ENCODE data around the gene JPH4. TPM values are rescaled to one million over a fixed set of nuclear protein-coding genes. Genes with fewer than 3 reads are reported as not detected.
"Not testable (repeated sequence)": the region's sequence is repeated elsewhere in the genome, so short reads cannot be mapped to it uniquely, and the experiment has no call there.

The JPH4 gene
- total RNA-seq, 2 donors from 2014 or later: 0.07 TPM; not detected in 1

DNA sequence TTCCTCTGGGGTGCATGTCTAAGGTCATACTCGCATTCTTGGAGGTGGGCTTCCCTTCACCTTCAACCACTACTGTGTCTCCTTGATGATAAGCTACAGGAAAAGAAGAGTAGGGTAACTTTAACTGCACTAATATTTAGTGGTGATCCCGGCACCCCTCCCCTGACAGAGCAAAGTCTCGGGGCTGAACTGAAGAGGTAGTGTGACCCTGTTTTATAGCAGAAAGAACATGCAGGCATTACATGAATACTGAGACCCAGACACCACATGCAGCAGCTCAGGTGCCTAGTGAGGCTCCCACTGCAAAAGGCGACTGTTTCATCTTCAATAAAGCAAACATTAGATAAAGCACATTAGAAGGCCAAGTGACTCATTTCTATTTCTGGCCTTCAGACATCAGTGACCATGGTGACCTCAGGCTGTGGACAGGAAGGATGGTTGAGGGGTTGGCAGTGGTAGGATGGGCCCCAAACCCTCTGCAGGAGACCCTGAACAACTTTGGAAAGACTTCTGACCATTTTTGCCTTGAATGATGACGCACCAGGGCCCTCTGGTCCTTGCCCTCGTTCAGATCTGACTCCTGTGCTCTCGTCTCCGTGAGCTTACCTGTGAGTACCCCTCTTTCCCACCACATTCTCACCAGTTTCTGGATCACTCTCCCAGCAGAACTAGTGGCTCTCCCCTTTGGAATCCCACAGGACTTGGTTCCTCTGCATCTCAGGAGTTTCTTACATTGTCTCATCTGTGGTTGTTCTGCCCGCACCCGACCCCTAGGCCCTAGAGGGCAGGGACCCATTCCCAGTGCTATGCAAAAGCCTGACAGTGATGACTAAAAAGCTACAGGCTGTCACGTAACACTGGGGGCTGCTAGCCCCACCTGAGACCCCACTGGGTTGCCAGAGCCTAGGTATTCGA lies 23.8 kb upstream of the JPH4 start:
- Mint-ChIP-seq H3K27me3 (peaks cover 0 to 2% of the 10 kb centered on the region in 2 donors), H3K4me3 (no peak overlapping the region), H3K9me3 (no peaks in the 10 kb centered on the region), H3K36me3 (no peaks in the 10 kb centered on the region), H3K4me1 (ENCODE audit: low read depth in 2 of 2) (peaks cover 14 to 15% of the 10 kb centered on the region in 2 donors), H3K27ac (no peak overlapping the region)
- no peak for ATAC-seq
- no peak for DNase-seq (ENCODE audit: low spot score)

DNA sequence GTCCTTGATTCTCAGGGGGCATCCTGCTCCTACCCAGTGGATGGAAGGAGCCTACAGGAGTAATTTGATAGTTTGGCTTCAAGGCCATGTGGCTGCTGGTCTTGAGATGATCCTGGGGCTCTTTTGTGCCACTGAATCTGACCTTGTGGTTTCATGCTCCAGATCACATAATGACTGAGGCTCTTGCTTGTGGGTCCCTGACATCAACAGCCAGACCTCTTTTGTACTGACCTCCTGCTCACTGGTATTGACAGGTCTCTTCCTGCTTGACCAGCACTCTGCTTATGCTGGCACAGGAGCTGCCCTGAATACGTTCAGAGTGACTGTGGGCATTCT lies 23.2 kb upstream of the JPH4 start:
- Mint-ChIP-seq H3K27ac (no peak overlapping the region), H3K9me3 (no peaks in the 10 kb centered on the region), H3K4me1 (ENCODE audit: low read depth in 2 of 2) (peaks cover 12 to 15% of the 10 kb centered on the region in 2 donors), H3K36me3 (no peaks in the 10 kb centered on the region), H3K4me3 (no peak overlapping the region), H3K27me3 (peaks cover 2 to 5% of the 10 kb centered on the region in 2 donors)
- DNase-seq (ENCODE audit: low spot score) (no peak), ATAC-seq (no peak)

DNA sequence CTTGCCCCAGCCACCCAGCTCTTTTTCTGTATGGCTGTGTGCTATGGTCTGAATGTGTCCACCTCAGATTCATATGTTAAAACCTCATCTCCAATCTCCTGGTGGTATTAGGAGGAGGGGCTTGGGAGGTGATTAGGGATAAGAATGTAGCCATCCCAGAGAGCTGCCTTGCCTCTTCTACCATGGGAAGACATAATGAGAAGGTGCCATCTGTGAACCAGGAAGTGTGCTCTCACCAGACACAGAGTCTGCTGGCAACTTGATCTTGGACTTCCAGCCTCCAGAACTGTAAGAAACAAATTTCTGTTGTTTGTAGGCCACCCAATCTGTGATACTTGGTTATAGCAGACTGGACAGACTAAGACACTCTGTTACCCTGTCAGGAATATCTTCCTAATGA lies 22.8 kb upstream of the JPH4 start:
- no peak overlapping the region for H3K4me3 Mint-ChIP-seq
- no peaks in the 10 kb centered on the region for H3K36me3 Mint-ChIP-seq
- ATAC-seq: no peak
- H3K4me1 Mint-ChIP-seq (ENCODE audit: low read depth in 2 of 2): peaks cover 8 to 11% of the 10 kb centered on the region in 2 donors
- no peaks in the 10 kb centered on the region for H3K9me3 Mint-ChIP-seq
- no peak for DNase-seq (ENCODE audit: low spot score)
- no peak overlapping the region for H3K27ac Mint-ChIP-seq
- H3K27me3 Mint-ChIP-seq: peaks cover 2 to 8% of the 10 kb centered on the region in 2 donors

DNA sequence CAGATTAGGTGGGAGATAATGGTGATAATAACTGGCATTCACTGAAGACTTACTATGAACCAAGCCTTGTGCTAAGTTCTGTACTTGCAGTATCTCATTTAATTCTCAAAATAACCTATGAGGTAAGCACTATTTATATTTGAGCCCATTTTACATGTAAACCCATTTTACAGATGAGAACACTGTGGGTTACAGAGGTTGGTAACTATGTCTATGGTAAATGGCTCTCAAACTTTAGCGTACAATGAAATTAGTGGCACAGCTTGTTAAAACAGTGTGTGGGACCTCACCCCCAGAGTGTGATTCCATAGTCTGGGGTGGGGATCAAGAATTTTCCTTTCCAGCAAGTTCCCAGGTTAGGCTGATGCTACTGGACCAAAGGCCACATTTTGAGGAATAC lies 22.2 kb upstream of the JPH4 start:
- no peak for ATAC-seq
- H3K4me1 Mint-ChIP-seq (ENCODE audit: low read depth in 2 of 2): peaks cover 4 to 5% of the 10 kb centered on the region in 2 donors
- H3K27me3 Mint-ChIP-seq: peaks cover 2 to 8% of the 10 kb centered on the region in 2 donors
- no peaks in the 10 kb centered on the region for H3K36me3 Mint-ChIP-seq
- no peaks in the 10 kb centered on the region for H3K9me3 Mint-ChIP-seq
- no peak for DNase-seq (ENCODE audit: low spot score)
- H3K27ac Mint-ChIP-seq: no peak overlapping the region
- H3K4me3 Mint-ChIP-seq: no peak overlapping the region

DNA sequence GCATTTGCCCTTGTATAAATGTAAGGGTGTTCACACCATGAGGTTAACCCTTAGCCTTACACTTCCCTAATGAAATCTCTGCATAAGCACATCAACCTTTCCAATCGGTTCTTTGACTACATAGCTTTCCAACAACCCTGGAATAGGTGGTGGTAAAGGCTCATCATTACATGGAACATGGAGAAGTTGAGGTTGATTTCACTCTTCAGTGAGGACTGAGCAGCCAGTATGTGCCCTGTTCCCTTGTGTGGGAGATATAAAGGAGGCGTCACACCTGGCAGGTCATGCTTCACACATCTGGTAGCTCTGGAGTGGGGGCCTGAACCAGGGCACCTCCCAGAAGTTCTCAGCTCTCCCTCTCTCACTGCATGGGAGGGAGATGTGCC lies 21.7 kb upstream of the JPH4 start:
- no peak overlapping the region for H3K4me3 Mint-ChIP-seq
- no peak for DNase-seq (ENCODE audit: low spot score)
- no peaks in the 10 kb centered on the region for H3K36me3 Mint-ChIP-seq
- no peaks in the 10 kb centered on the region for H3K9me3 Mint-ChIP-seq
- H3K4me1 Mint-ChIP-seq (ENCODE audit: low read depth in 2 of 2): no peaks in the 10 kb centered on the region
- no peak overlapping the region for H3K27ac Mint-ChIP-seq
- peaks cover 2 to 8% of the 10 kb centered on the region in 2 donors for H3K27me3 Mint-ChIP-seq
- ATAC-seq: no peak

DNA sequence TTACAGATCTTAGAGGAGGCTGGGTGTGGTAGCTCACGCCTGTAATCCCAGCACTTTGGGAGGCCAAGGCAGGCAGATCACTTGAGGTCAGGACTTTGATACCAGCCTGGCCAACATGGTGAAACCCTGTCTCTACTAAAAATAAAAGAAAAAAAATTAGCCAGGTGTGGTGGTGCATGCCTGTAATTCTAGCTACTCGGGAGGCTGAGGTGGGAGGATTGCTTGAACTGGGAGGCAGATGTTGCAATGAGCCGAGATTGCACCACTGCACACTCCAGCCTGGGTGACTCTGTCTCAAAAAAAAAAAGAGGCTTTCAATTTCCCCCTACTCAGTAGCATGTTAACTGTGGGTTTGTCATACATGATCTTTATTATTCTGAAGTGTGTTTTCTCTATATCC lies 15.6 kb upstream of the JPH4 start:
- not testable (repeated sequence) for H3K4me1 Mint-ChIP-seq (ENCODE audit: low read depth in 2 of 2); ATAC-seq
- peaks cover 0 to 14% of the 10 kb centered on the region in 2 donors for H3K27me3 Mint-ChIP-seq

DNA sequence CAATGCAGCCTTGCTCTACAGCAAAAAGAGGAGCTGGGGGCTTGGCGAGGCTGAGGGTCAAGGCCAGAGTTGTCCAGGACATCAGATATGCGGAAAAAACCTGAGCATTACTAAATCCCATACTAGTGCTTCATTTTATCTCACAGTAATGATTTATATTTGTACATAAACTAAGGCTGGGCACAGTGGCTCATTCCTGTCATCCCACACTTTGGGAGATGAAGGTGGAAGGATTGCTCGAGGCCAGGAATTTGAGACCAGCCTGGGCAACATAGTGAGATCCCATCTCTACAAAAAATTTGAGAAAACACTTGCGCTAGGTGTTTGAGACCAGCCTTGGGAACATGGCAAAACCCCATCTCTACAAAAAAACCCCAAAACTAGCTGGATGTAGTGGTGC lies 11.6 kb upstream of the JPH4 start:
- Mint-ChIP-seq H3K9me3 (no peaks in the 10 kb centered on the region), H3K4me1 (ENCODE audit: low read depth in 2 of 2) (peaks cover 3 to 7% of the 10 kb centered on the region in 2 donors), H3K4me3 (no peak overlapping the region), H3K27me3 (peaks cover 13 to 17% of the 10 kb centered on the region in 2 donors), H3K36me3 (no peaks in the 10 kb centered on the region), H3K27ac (no peak overlapping the region)
- DNase-seq (ENCODE audit: low spot score) (no peak), ATAC-seq (no peak)

More for the DNA sequence above, 15.6 kb upstream of the JPH4 start:
- not testable (repeated sequence) for DNase-seq (ENCODE audit: low spot score); H3K4me3 Mint-ChIP-seq; H3K9me3 Mint-ChIP-seq; H3K27ac Mint-ChIP-seq; H3K36me3 Mint-ChIP-seq

DNA sequence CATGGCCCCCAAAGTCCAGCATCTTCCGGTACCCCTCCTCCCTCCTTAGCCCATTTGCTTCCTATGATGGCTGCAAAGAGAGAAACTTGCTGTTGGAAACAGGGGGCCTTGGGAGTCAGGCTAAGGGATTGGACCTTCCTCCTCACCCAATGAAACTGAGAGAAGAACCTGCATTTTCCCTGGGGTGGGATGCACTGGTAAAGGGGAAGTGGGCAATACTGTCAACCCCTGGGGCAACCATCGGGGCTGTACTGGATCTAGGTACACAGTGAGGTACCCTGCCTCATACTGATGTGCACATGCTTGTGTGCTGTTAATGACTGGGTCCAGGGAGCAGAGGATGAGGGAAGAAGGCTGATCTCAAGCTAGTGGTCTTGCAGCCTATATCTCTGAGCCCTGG lies 11.0 kb upstream of the JPH4 start:
- H3K4me3 Mint-ChIP-seq: no peak overlapping the region
- no peak overlapping the region for H3K27ac Mint-ChIP-seq
- ATAC-seq: no peak

DNA sequence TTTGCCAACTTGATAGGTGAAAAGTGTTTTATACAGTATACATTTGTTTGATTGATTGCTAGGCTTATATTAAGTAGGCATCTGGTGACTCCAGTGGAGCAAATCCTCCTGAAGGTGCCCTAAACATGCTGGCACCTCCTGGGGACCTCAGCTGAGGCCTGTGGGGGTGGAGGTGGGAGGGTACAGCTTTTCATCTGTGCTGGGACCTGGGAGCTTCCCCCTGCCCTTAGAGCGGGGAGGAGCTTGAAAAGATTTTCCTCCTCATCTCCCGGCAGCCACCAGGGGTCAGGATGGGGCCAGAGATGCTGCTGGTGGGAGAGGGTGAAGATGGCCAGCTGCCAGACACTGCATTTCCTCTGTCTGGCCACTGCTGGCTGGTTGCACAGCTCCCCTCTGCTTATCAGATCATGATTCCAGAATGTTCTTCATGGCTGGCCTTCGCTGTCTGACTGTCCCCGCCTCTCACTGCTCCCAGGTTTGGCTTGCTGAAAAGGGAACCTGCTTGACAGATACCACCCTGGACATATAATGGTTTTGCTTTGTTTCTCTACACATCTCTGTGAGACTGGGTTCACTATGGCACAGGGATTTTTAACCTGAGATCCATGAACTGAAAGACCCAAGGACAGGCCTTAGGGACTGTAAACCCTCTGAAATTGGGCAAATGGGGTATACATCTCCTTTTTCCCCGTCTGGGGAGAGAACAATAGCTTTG lies 10.5 kb upstream of the JPH4 start:
- Mint-ChIP-seq H3K4me3 (no peak overlapping the region), H3K36me3 (no peaks in the 10 kb centered on the region), H3K4me1 (ENCODE audit: low read depth in 2 of 2) (peaks cover 3 to 7% of the 10 kb centered on the region in 2 donors), H3K9me3 (no peaks in the 10 kb centered on the region), H3K27me3 (peaks cover 7 to 17% of the 10 kb centered on the region in 2 donors), H3K27ac (no peak overlapping the region)
- DNase-seq (ENCODE audit: low spot score) (no peak), ATAC-seq (peak; percentile 91 to 98)

More for the DNA sequence above, 11.0 kb upstream of the JPH4 start:
- DNase-seq (ENCODE audit: low spot score): no peak
- H3K27me3 Mint-ChIP-seq: peaks cover 8 to 17% of the 10 kb centered on the region in 2 donors
- peaks cover 3 to 7% of the 10 kb centered on the region in 2 donors for H3K4me1 Mint-ChIP-seq (ENCODE audit: low read depth in 2 of 2)
- H3K36me3 Mint-ChIP-seq: no peaks in the 10 kb centered on the region
- H3K9me3 Mint-ChIP-seq: no peaks in the 10 kb centered on the region

DNA sequence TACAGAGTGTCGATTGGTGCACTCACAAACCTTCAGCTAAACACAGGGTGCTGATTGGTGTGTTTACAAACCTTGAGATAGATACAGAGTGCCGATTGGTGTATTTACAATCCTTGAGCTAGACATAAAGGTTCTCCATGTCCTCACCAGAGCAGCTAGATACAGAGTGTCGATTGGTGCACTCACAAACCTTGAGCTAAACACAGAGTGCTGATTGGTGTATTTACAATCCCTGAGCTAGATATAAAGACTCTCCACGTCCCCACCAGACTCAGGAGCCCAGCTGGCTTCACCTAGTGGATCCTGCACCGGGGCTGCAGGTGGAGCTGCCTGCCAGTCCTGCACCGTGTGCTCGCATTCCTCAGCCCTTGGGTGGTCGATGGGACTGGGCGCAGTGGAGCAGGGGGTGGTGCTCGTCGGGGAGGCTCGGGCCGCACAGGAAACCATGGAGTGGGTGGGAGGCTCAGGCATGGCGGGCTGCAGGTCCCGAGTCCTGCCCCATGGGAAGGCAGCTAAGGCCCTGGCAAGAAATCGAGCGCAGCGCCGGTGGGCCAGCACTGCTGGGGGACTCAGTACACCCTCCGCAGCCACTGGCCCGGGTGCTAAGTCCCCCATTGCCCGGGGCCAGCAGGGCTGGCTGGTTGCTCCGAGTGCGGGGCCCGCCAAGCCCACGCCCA lies 6.1 kb upstream of the JPH4 start:
- not testable (repeated sequence) for H3K4me3 Mint-ChIP-seq; ATAC-seq; DNase-seq (ENCODE audit: low spot score); H3K9me3 Mint-ChIP-seq; H3K4me1 Mint-ChIP-seq (ENCODE audit: low read depth in 2 of 2); H3K36me3 Mint-ChIP-seq; H3K27ac Mint-ChIP-seq
- peaks cover 15 to 30% of the 10 kb centered on the region in 2 donors for H3K27me3 Mint-ChIP-seq

DNA sequence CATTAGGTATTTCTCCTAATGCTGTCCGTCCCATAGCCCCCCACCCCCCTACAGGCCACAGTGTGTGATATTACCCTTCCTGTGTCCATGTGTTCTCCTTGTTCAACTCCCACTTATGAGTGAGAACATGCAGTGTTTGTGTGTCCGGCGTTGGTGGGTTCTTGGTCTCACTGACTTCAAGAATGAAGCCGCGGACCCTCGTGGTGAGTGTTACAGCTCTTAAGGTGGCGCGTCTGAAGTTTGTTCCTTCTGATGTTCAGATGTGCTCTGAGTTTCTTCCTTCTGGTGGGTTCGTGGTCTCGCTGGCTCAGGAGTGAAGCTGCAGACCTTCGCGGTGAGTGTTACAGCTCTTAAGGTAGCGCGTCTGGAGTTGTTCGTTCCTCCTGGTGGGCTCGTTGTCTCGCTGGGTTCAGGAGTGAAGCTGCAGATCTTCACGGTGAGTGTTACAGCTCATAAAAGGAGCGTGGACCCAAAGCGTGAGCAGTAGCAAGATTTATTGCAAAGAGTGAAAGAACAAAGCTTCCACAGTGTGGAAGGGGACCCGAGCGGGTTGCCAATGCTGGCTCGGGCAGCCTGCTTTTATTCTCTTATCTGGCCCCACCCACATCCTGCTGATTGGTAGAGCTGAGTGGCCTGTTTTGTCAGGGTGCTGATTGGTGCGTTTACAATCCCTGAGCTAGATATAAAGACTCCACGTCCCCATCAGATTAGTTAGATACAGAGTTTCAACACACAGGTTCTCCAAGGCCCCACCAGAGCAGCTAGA lies 5.4 kb upstream of the JPH4 start:
- H3K36me3 Mint-ChIP-seq; H3K9me3 Mint-ChIP-seq; DNase-seq (ENCODE audit: low spot score); ATAC-seq; H3K4me3 Mint-ChIP-seq; H3K27ac Mint-ChIP-seq; H3K4me1 Mint-ChIP-seq (ENCODE audit: low read depth in 2 of 2): not testable (repeated sequence)
- peaks cover 15 to 33% of the 10 kb centered on the region in 2 donors for H3K27me3 Mint-ChIP-seq

DNA sequence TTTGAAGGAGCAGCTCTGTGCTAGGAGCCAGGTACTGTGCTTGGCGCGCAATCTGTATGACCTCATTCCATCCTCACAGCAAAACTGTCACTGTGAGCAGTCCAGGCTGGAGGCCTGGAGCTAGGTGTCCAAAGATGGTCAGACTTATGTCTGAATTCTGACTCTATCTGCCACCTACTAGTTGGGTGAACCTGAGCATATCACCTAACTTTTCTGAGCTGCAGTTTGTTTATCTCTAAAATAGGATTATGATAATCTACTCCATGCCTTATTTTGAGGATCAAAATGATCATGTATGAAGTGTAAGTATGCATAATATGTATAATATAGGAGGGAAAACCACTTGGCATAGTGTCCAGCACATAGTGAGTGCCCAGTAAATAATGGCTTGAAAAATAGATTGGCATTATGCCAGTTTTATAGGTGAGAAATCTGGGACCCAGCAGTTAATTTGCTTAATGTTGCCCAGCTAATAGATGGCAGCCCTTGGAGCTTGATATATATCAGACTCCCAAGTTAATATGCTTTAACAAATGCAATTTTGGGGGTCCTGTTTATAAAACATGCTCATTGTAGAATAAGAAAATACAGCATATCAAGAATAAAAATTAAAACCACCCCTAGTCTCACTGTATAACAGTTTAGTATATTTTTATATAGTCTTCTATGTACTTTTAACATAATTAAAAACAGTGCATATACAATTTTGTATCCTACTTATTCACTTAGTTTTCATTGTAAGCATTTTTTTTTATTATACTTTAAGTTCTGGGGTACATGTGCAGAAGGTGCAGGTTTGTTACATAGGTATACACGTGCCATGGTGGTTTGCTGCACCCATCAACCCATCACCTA lies 4.5 kb upstream of the JPH4 start:
- H3K27me3 Mint-ChIP-seq: peaks cover 17 to 37% of the 10 kb centered on the region in 2 donors
- H3K9me3 Mint-ChIP-seq: no peaks in the 10 kb centered on the region
- H3K36me3 Mint-ChIP-seq: no peaks in the 10 kb centered on the region
- no peak overlapping the region for H3K4me3 Mint-ChIP-seq
- no peak overlapping the region for H3K27ac Mint-ChIP-seq
- peaks cover 0 to 7% of the 10 kb centered on the region in 2 donors for H3K4me1 Mint-ChIP-seq (ENCODE audit: low read depth in 2 of 2)
- DNase-seq (ENCODE audit: low spot score): no peak
- ATAC-seq: no peak

DNA sequence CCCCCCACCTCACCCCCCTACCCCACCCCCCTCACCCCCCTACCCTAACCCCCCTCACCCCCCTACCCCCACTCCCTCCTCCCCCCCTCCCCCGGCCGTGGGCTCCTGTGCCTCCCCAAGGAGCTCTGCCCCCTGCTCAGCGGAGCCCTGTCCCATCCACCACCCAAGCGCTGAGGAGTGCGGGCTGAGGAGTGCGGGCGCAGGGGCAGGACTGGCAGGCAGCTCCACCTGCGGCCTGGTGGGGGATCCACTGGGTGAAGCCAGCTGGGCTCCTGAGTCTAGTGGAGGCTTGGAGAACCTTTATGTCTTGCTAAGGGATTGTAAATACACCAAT lies 2.3 kb upstream of the JPH4 start:
- peaks cover 0 to 15% of the 10 kb centered on the region in 2 donors for H3K4me1 Mint-ChIP-seq (ENCODE audit: low read depth in 2 of 2)
- no peaks in the 10 kb centered on the region for H3K36me3 Mint-ChIP-seq
- H3K4me3 Mint-ChIP-seq: no peak overlapping the region
- no peak overlapping the region for H3K27ac Mint-ChIP-seq
- H3K9me3 Mint-ChIP-seq: no peaks in the 10 kb centered on the region
- peaks cover 28 to 34% of the 10 kb centered on the region in 2 donors for H3K27me3 Mint-ChIP-seq
- ATAC-seq: no peak
- DNase-seq (ENCODE audit: low spot score): no peak

Measured in natural killer cell treated with Interleukin-12 subunit alpha and Interleukin-12 subunit beta and Interleukin-15 and Interleukin-18, amount 100 ng/mL, for 72 hours (primary cell).